ENCODE measurements around the gene SDK1.

- no peak for TF ChIP-seq POLR2A (IDR thresholded peaks at IDR 0.05; ENCODE audit: low read length)
- TF ChIP-seq GATA1 (IDR thresholded peaks at IDR 0.05; ENCODE audit: low read depth, low read length): no peak
Measured at GRCh38 chr7:4033996-4034395, 732.9 kb downstream of the SDK1 start.
